HepG2 (cell line): ENCODE measurements around the gene ZNF212. TPM values are rescaled to one million over a fixed set of nuclear protein-coding genes. Genes with fewer than 3 reads are reported as not detected.

Experiments used
- AKAP8 ChIP-seq: sonication (generic); formaldehyde crosslinking; IDR thresholded peaks from 2 replicates; pipeline ENCODE4 v1.5.1; 2020; ENCODE audit warnings: mild to moderate bottlenecking, missing genetic modification reagents
- NFIB ChIP-seq: sonication (generic); formaldehyde crosslinking; IDR thresholded peaks from 2 replicates; pipeline ENCODE4 v1.9.0; 2021; ENCODE audit warnings: missing genetic modification reagents, mild to moderate bottlenecking, borderline replicate concordance
- PAF1 ChIP-seq: IDR thresholded peaks from 2 replicates; pipeline ENCODE4 v1.6.1; 2016; ENCODE audit warnings: missing genetic modification reagents, missing compliant biosample characterization
- SNAI1 ChIP-seq: sonication (generic); formaldehyde crosslinking; IDR thresholded peaks from 2 replicates; pipeline ENCODE4 v1.5.0; 2020; ENCODE audit warnings: mild to moderate bottlenecking, missing genetic modification reagents, borderline replicate concordance
- ZNF160 ChIP-seq: sonication (generic); formaldehyde crosslinking; IDR thresholded peaks from 2 replicates; pipeline ENCODE4 v1.8.0; 2022; ENCODE audit warnings: mild to moderate bottlenecking, inconsistent platforms, missing genetic modification reagents
- ZNF205 ChIP-seq: IDR thresholded peaks from 2 replicates; pipeline ENCODE4 v1.6.1; 2018; ENCODE audit warnings: missing biosample characterization, missing genetic modification reagents
- ZNF256 ChIP-seq: sonication (generic); formaldehyde crosslinking; conservative IDR thresholded peaks from 2 replicates; pipeline ENCODE4 v1.4.0; 2020; ENCODE audit warnings: missing genetic modification reagents
- ZNF350 ChIP-seq: sonication (generic); formaldehyde crosslinking; IDR thresholded peaks from 2 replicates; pipeline ENCODE4 v1.4.0; 2020; ENCODE audit warnings: mild to moderate bottlenecking, low read depth, missing genetic modification reagents, borderline replicate concordance
- ZNF44 ChIP-seq: sonication (generic); formaldehyde crosslinking; IDR thresholded peaks from 2 replicates; pipeline ENCODE4 v1.5.1; 2020; ENCODE audit warnings: mild to moderate bottlenecking, missing genetic modification reagents
- ZNF510 ChIP-seq: sonication (generic); formaldehyde crosslinking; IDR thresholded peaks from 2 replicates; pipeline ENCODE4 v1.4.0; 2020; ENCODE audit warnings: low read depth, mild to moderate bottlenecking, missing genetic modification reagents
- ZNF556 ChIP-seq: sonication (generic); formaldehyde crosslinking; IDR thresholded peaks from 2 replicates; pipeline ENCODE4 v1.4.0; 2020; ENCODE audit warnings: mild to moderate bottlenecking, missing genetic modification reagents, borderline replicate concordance
- ZNF567 ChIP-seq: sonication (generic); formaldehyde crosslinking; IDR thresholded peaks from 2 replicates; pipeline ENCODE4 v1.8.1; 2023; ENCODE audit warnings: mild to moderate bottlenecking, missing genetic modification reagents, borderline replicate concordance
- ZNF672 ChIP-seq: sonication (generic); formaldehyde crosslinking; IDR thresholded peaks from 2 replicates; pipeline ENCODE4 v1.8.1; 2022; ENCODE audit warnings: missing genetic modification reagents
- ZSCAN22 ChIP-seq: sonication (generic); formaldehyde crosslinking; IDR thresholded peaks from 2 replicates; pipeline ENCODE4 v1.4.0; 2020; ENCODE audit warnings: mild to moderate bottlenecking, missing genetic modification reagents
- polyA plus RNA-seq, 8 experiments: library from polyadenylated mRNA; depleted of rRNA in 3 of 8; stranded (reverse) in 7 of 8; unstranded in 1 of 8; fragments of >200 nt; fragmentation: Illumina TruSeq in 4 of 8; extraction: Trizol in 4 of 8; gene quantifications; 2 replicates each; pipeline versions ENCODE4 v1.2.1 to v1.2.3, GENCODE V29; 2011 to 2016; ENCODE audit warnings: low read depth in 4 of 8, missing spikeins in 1 of 8, mixed read lengths in 1 of 8; ENCODE audit not compliant: insufficient read depth in 1 of 8
- total RNA-seq, 5 experiments: library from RNA; depleted of rRNA; stranded (reverse); fragments of >200 nt; fragmentation: Illumina TruSeq; extraction: Trizol; gene quantifications; 2 replicates each; pipeline ENCODE4 v1.2.3, GENCODE V29; 2016; ENCODE audit warnings: low read depth in 1 of 5
- TF ChIP-seq, protein P1 (sequence below): IDR thresholded peaks from 2 replicates; pipeline ENCODE4 v1.6.1; 2016
- TF ChIP-seq, protein P2 (sequence below): sonication (generic); formaldehyde crosslinking; IDR thresholded peaks from 2 replicates; pipeline ENCODE4 v1.8.0; 2022; ENCODE audit warnings: mild to moderate bottlenecking, missing genetic modification reagents, moderate library complexity
- TF ChIP-seq, protein P3 (sequence below): sonication (generic); formaldehyde crosslinking; conservative IDR thresholded peaks from 2 replicates; pipeline ENCODE4 v1.4.0; 2020; ENCODE audit warnings: mild to moderate bottlenecking, missing genetic modification reagents, moderate library complexity

Gene ZNF212
- total and polyA plus RNA-seq, 2 of the 13 experiments (the other 11 are each of a cell fraction or from before 2014, with no cell fraction given), result 2.6 to 3.8 TPM

DNA sequence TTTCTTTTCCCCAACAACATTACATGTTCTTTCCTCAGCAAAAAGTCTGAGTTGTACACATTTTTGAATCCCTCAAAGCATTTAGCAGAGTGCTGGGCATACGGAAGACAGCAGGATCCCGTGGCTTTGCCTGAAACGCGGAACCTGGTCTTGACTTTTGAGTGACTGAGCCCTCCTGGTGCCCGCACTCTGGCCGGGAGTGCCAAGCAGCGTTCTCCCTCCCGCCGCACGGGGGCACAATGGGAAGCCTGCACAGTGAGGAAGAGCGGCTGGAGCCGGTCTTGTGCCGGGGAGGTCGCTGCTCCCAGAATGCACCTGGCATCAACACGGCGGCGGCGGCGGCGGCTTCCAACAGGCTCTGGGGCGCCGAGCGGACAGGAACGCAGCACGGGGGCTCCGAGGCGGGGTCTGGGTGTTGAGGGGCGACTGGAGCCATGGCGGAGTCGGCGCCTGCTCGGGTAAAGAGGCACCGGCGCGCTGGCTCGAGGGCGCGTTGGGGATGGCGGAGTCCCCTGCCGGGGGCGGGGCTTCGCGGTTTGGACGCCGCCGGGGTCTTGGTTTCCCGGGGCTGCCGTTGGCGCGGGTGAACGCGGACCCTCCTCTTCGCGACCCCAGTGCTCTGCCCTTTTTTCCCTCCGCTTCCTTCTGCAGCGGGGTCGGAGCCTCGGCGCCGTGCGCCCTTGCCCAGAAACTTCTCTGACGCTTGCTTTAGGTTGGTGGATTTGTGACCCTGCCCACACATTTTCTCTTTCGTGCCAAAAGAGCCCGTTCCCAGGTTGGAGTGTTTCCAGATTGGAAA is at the start of gene ZNF212 (continued):
- TF ChIP-seq, protein P1, sequence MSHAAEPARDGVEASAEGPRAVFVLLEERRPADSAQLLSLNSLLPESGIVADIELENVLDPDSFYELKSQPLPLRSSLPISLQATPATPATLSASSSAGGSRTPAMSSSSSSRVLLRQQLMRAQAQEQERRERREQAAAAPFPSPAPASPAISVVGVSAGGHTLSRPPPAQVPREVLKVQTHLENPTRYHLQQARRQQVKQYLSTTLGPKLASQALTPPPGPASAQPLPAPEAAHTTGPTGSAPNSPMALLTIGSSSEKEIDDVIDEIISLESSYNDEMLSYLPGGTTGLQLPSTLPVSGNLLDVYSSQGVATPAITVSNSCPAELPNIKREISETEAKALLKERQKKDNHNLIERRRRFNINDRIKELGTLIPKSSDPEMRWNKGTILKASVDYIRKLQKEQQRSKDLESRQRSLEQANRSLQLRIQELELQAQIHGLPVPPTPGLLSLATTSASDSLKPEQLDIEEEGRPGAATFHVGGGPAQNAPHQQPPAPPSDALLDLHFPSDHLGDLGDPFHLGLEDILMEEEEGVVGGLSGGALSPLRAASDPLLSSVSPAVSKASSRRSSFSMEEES, result peak; percentile 57
- TF ChIP-seq ZNF160 (CRISPR knock-in tag) (no peak), ZNF350 (peak; percentile 93; the same call in 1 of the 2 replicates), ZNF567 (0 out of 2 replicates have a peak, but pooled peaks have one; percentile 62), ZNF44 (CRISPR knock-in tag) (peak; percentile 79), ZNF510 (CRISPR knock-in tag) (no peak), ZSCAN22 (CRISPR knock-in tag) (no peak), ZNF256 (CRISPR knock-in tag) (no peak), PAF1 (CRISPR knock-in tag) (no peak), NFIB (CRISPR knock-in tag) (no peak), SNAI1 (CRISPR knock-in tag) (no peak), ZNF672 (CRISPR knock-in tag) (no peak), AKAP8 (CRISPR knock-in tag) (no peak), ZNF556 (CRISPR knock-in tag) (peak; percentile 91; the same call in 1 of the 2 replicates), ZNF205 (CRISPR knock-in tag) (peak; percentile 86)
- TF ChIP-seq, protein P2, sequence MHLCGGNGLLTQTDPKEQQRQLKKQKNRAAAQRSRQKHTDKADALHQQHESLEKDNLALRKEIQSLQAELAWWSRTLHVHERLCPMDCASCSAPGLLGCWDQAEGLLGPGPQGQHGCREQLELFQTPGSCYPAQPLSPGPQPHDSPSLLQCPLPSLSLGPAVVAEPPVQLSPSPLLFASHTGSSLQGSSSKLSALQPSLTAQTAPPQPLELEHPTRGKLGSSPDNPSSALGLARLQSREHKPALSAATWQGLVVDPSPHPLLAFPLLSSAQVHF (CRISPR knock-in tag), result no peak
- TF ChIP-seq, protein P3, sequence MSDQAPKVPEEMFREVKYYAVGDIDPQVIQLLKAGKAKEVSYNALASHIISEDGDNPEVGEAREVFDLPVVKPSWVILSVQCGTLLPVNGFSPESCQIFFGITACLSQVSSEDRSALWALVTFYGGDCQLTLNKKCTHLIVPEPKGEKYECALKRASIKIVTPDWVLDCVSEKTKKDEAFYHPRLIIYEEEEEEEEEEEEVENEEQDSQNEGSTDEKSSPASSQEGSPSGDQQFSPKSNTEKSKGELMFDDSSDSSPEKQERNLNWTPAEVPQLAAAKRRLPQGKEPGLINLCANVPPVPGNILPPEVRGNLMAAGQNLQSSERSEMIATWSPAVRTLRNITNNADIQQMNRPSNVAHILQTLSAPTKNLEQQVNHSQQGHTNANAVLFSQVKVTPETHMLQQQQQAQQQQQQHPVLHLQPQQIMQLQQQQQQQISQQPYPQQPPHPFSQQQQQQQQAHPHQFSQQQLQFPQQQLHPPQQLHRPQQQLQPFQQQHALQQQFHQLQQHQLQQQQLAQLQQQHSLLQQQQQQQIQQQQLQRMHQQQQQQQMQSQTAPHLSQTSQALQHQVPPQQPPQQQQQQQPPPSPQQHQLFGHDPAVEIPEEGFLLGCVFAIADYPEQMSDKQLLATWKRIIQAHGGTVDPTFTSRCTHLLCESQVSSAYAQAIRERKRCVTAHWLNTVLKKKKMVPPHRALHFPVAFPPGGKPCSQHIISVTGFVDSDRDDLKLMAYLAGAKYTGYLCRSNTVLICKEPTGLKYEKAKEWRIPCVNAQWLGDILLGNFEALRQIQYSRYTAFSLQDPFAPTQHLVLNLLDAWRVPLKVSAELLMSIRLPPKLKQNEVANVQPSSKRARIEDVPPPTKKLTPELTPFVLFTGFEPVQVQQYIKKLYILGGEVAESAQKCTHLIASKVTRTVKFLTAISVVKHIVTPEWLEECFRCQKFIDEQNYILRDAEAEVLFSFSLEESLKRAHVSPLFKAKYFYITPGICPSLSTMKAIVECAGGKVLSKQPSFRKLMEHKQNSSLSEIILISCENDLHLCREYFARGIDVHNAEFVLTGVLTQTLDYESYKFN (CRISPR knock-in tag), result peak; percentile 39; the same call in 1 of the 2 replicates
